Measurements from ENCODE around the gene RASSF5.

The RASSF5 gene

GRCh38 chr1:206498685-206499084 is 8.6 kb upstream of the RASSF5 start:
- DNase-seq: no peak

- DNase-seq: no peak
Measured at GRCh38 chr1:206500046-206500445, 7.3 kb upstream of the RASSF5 start.

- DNase-seq: no peak
Measured at GRCh38 chr1:206501881-206502280, 5.5 kb upstream of the RASSF5 start.

- no peak for DNase-seq
Measured at GRCh38 chr1:206502403-206502802, 4.9 kb upstream of the RASSF5 start.

- DNase-seq: no peak
Measured at GRCh38 chr1:206502812-206503211, 4.5 kb upstream of the RASSF5 start.

- DNase-seq: peak; percentile 56
Measured at GRCh38 chr1:206503591-206504362, 3.6 kb upstream of the RASSF5 start.

GRCh38 chr1:206504363-206504713 is 3.0 kb upstream of the RASSF5 start:
- DNase-seq: no peak

GRCh38 chr1:206505702-206506355 is 1.5 kb upstream of the RASSF5 start:
- DNase-seq: no peak

GRCh38 chr1:206506405-206507283 is 687 bp upstream of the RASSF5 start:
- no peak for DNase-seq

- no peak for DNase-seq
Measured at GRCh38 chr1:206508130-206508889, 979 bp downstream of the RASSF5 start.

- no peak for DNase-seq
Measured at GRCh38 chr1:206508956-206509355, 1.6 kb downstream of the RASSF5 start.

GRCh38 chr1:206509612-206510257 is 2.4 kb downstream of the RASSF5 start:
- DNase-seq: no peak

GRCh38 chr1:206510371-206510770 is 3.0 kb downstream of the RASSF5 start:
- DNase-seq: peak; percentile 87

- peak; percentile 44 for DNase-seq
Measured at GRCh38 chr1:206511362-206512057, 4.2 kb downstream of the RASSF5 start.

GRCh38 chr1:206512058-206512850 is 4.9 kb downstream of the RASSF5 start:
- DNase-seq: peak; percentile 27

- DNase-seq: no peak
Measured at GRCh38 chr1:206512851-206513180, 5.5 kb downstream of the RASSF5 start.

- peak; percentile 92 for DNase-seq
Measured at GRCh38 chr1:206513312-206514111, 6.2 kb downstream of the RASSF5 start.

GRCh38 chr1:206514813-206515387 is 7.6 kb downstream of the RASSF5 start:
- peak; percentile 30 for DNase-seq

GRCh38 chr1:206516728-206516990 is 9.3 kb downstream of the RASSF5 start:
- no peak for DNase-seq

GRCh38 chr1:206517784-206518183 is 10.5 kb downstream of the RASSF5 start:
- DNase-seq: peak; percentile 73

All from NCI-H2171 treated with DMSO at 0.1 percent for 48 hours (cell line).